ENCODE measurements around the gene STX12.

DNA sequence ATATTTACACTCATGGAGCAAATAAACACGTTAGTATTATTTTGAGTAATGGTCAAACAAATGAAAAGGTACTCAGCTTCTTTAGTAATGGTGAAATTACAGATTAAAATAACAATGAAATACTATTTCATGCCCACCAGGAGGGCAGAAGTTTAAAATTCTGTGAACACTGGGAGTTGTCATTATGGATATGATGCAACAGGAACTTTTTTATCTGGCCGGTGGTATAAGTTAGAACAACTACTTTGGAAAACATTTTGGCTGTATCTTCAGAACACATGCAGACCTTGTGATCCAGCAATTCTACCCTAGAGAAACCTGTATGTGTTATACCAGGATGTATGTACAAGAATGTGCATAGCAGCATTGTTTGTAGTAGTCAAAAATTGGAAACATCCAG, 34.4 kb downstream of the STX12 start:
- TF ChIP-seq, protein P1, sequence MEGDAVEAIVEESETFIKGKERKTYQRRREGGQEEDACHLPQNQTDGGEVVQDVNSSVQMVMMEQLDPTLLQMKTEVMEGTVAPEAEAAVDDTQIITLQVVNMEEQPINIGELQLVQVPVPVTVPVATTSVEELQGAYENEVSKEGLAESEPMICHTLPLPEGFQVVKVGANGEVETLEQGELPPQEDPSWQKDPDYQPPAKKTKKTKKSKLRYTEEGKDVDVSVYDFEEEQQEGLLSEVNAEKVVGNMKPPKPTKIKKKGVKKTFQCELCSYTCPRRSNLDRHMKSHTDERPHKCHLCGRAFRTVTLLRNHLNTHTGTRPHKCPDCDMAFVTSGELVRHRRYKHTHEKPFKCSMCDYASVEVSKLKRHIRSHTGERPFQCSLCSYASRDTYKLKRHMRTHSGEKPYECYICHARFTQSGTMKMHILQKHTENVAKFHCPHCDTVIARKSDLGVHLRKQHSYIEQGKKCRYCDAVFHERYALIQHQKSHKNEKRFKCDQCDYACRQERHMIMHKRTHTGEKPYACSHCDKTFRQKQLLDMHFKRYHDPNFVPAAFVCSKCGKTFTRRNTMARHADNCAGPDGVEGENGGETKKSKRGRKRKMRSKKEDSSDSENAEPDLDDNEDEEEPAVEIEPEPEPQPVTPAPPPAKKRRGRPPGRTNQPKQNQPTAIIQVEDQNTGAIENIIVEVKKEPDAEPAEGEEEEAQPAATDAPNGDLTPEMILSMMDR (IDR thresholded peaks at IDR 0.05): no peak
- TF ChIP-seq POLR2A (IDR thresholded peaks at IDR 0.05): no peak

All from body of pancreas (tissue), 4 donors.